GM12878 (cell line): ENCODE data around the gene RPTN. TPM values are rescaled to one million over a fixed set of nuclear protein-coding genes. Genes with fewer than 3 reads are reported as not detected.

Source experiments
- ATAC-seq: fragments of 200-7000 bp; cut with Tn5 transposase; 3 replicates; pipeline ENCODE4 v1.9.1; 2020; ENCODE audit warnings: mild to moderate bottlenecking, moderate library complexity
- BruUV-seq: library from RNA; stranded (reverse); fragments of 400-500 nt; replicated peaks from 2 replicates; lab custom pipeline; 2021; lab: Mats Ljungman, UMichigan
- CTCF ChIA-PET: fragments of 300-600 bp; sonication (Branson Sonifier 250); formaldehyde crosslinking; extraction: SDS; loops from one replicate; lab custom pipeline; 2021; ENCODE audit warnings: inconsistent platforms; lab: Yijun Ruan, JAX
- POLR2A ChIA-PET: fragments of 350-600 bp; formaldehyde crosslinking; extraction: SDS; loops from one replicate; lab custom pipeline; 2021; ENCODE audit warnings: inconsistent platforms; lab: Charles Lee
- RAD21 ChIA-PET: fragments of 300-600 bp; sonication (Branson Sonifier 250); formaldehyde crosslinking; loops from one replicate; lab custom pipeline; 2023; ENCODE audit warnings: antibody characterized with exemption; ENCODE audit not compliant: unreplicated experiment; lab: Charles Lee
- SMC1A ChIA-PET: fragments of 300-600 bp; sonication (Branson Sonifier 250); formaldehyde crosslinking; loops from one replicate; lab custom pipeline; 2023; ENCODE audit not compliant: unreplicated experiment, uncharacterized antibody; lab: Charles Lee
- DNase-seq: peaks from one replicate; pipeline ENCODE4 v3.0.0-alpha.2; 2011; ENCODE audit warnings: low read depth, low spot score
- FAIRE-seq: peaks from 3 replicates; lab custom pipeline; 2011; peaks lifted over from hg19 to GRCh38; lab: Jason Lieb, UNC
- H2AFZ ChIP-seq: 2 replicates; pipeline ENCODE4 v1.6.0; 2011; ENCODE audit warnings: low read depth, low read length, control low read depth; ENCODE audit not compliant: control insufficient read depth
- H3K27ac ChIP-seq: 2 replicates; pipeline ENCODE4 v1.5.1; 2011; ENCODE audit warnings: control low read depth; ENCODE audit not compliant: control insufficient read depth, insufficient read depth
- H3K27me3 ChIP-seq, 2 experiments: replicated peaks in 1 of 2; 2 replicates each; pipeline versions ENCODE4 v1.6.0 to v1.6.1; 2011; ENCODE audit warnings: low read length in 1 of 2; ENCODE audit not compliant: control insufficient read depth in 2 of 2, insufficient read depth in 2 of 2
- H3K36me3 ChIP-seq, 2 experiments: 2 replicates each; pipeline ENCODE4 v1.5.1; 2011; ENCODE audit warnings: low read length in 1 of 2; ENCODE audit not compliant: control insufficient read depth in 2 of 2, insufficient read depth in 2 of 2
- H3K4me1 ChIP-seq: 2 replicates; pipeline ENCODE4 v1.6.1; 2011; ENCODE audit warnings: mild to moderate bottlenecking, low read length, moderate library complexity, mixed read lengths; ENCODE audit not compliant: control insufficient read depth, insufficient read depth
- H3K4me2 ChIP-seq: 2 replicates; pipeline ENCODE4 v1.6.0; 2011; ENCODE audit warnings: control low read depth; ENCODE audit not compliant: control insufficient read depth, insufficient read depth
- H3K4me3 ChIP-seq: fragments of 200-600 bp; sonication (generic); 2 replicates; pipeline ENCODE4 v1.5.1; 2016
- H3K79me2 ChIP-seq: 2 replicates; pipeline ENCODE4 v1.6.0; 2011; ENCODE audit warnings: low read length; ENCODE audit not compliant: control insufficient read depth, insufficient read depth
- H3K9ac ChIP-seq: 2 replicates; pipeline ENCODE4 v1.8.0; 2011; ENCODE audit warnings: low read length, control low read depth, mixed read lengths; ENCODE audit not compliant: control insufficient read depth, insufficient read depth
- H3K9me3 ChIP-seq: replicated peaks from 3 replicates; pipeline ENCODE4 v1.5.1; 2011; ENCODE audit warnings: mild to moderate bottlenecking, low read length; ENCODE audit not compliant: control insufficient read depth, insufficient read depth
- H4K20me1 ChIP-seq: 2 replicates; pipeline ENCODE4 v1.6.0; 2011; ENCODE audit not compliant: control insufficient read depth, insufficient read depth
- BCL3 ChIP-seq: IDR thresholded peaks from 2 replicates; pipeline ENCODE4 v1.6.1; 2011; ENCODE audit warnings: borderline replicate concordance, low read depth, mild to moderate bottlenecking, moderate library complexity, low read length; ENCODE audit not compliant: insufficient read depth, poor library complexity, severe bottlenecking
- CHD1 ChIP-seq: IDR thresholded peaks from 2 replicates; pipeline ENCODE4 v1.6.1; 2012; ENCODE audit warnings: low read depth, low read length, improper control_type of control experiment
- EP300 ChIP-seq, 2 experiments: fragments of 150-350 bp in 1 of 2; IDR thresholded peaks; 2 replicates each; pipeline ENCODE4 v1.6.1; 2011 to 2012; ENCODE audit warnings: low read depth in 2 of 2, low read length in 2 of 2, borderline replicate concordance in 1 of 2, improper control_type of control experiment in 1 of 2, inconsistent platforms in 1 of 2; ENCODE audit not compliant: control insufficient read depth in 1 of 2
- HCFC1 ChIP-seq: fragments of 150-350 bp; IDR thresholded peaks from 2 replicates; pipeline ENCODE4 v1.6.1; 2014; ENCODE audit warnings: low read length
- MEF2A ChIP-seq: IDR thresholded peaks from 2 replicates; pipeline ENCODE4 v1.6.1; 2011; ENCODE audit warnings: low read depth, mild to moderate bottlenecking, low read length, moderate library complexity; ENCODE audit not compliant: insufficient read depth
- POLR2A ChIP-seq: IDR thresholded peaks from 2 replicates; pipeline ENCODE4 v1.6.1; 2011; ENCODE audit warnings: low read depth, mild to moderate bottlenecking, low read length
- RUNX3 ChIP-seq: IDR thresholded peaks from 2 replicates; pipeline ENCODE4 v1.6.1; 2012; ENCODE audit warnings: low read length, inconsistent platforms
- SIX5 ChIP-seq: IDR thresholded peaks from 2 replicates; pipeline ENCODE4 v1.6.1; 2011; ENCODE audit warnings: mild to moderate bottlenecking, low read depth, low read length, moderate library complexity; ENCODE audit not compliant: severe bottlenecking
- SMC3 ChIP-seq: IDR thresholded peaks from 2 replicates; pipeline ENCODE4 v1.6.1; 2011; ENCODE audit warnings: low read length, improper control_type of control experiment, borderline replicate concordance
- ZZZ3 ChIP-seq: IDR thresholded peaks from 2 replicates; pipeline ENCODE4 v1.6.1; 2011; ENCODE audit warnings: low read depth; ENCODE audit not compliant: control insufficient read depth, insufficient read length
- in situ Hi-C: fragments of 300-500 bp; cut with MboI; formaldehyde crosslinking; loops from 9 replicates; pipeline ENCODE4 v1.14.3; 2018; ENCODE audit warnings: mixed read lengths
- intact Hi-C: fragments of 100-400 bp; cut with micrococcal nuclease; formaldehyde crosslinking; loops from one replicate; pipeline ENCODE4 v1.14.2; 2022; ENCODE audit not compliant: unreplicated experiment
- polyA plus RNA-seq, 11 experiments: library from polyadenylated mRNA; depleted of rRNA in 4 of 11; unstranded in 6 of 11; stranded (reverse) in 5 of 11; fragments of >200 nt; fragmentation: Nextera tagmentation in 4 of 11; fragmentation: Illumina TruSeq in 1 of 11; extraction: Ambion mirVana in 4 of 11; extraction: Trizol in 1 of 11; gene quantifications; 1 replicate in 1 of 11; 2 replicates in 10 of 11; pipeline versions ENCODE4 v1.2.1 to v1.2.3, GENCODE V29; 2011 to 2016; ENCODE audit warnings: inconsistent platforms in 2 of 11, missing spikeins in 2 of 11, low read depth in 1 of 11
- total RNA-seq, 4 experiments: library from RNA; depleted of rRNA in 3 of 4; stranded (reverse); fragments of >200 nt in 3 of 4; fragmentation: Illumina TruSeq in 1 of 4; extraction: Trizol in 1 of 4; gene quantifications; 2 replicates each; pipeline versions ENCODE4 v1.2.1 to v1.2.3, GENCODE V29; 2013 to 2021

Gene RPTN
- total and polyA plus RNA-seq, 10 of the 15 experiments (the other 5 are each of a cell fraction or from before 2014, with no cell fraction given), result not detected

- no peak overlapping the region for H3K9ac ChIP-seq
- H3K9me3 ChIP-seq, result no peaks in the 10 kb centered on the region
- H3K4me1 ChIP-seq, result no peaks in the 10 kb centered on the region
- no peak overlapping the region for H3K4me3 ChIP-seq
- H3K27me3 ChIP-seq, result no peaks in the 10 kb centered on the region; a peak in 2 of 4 replicates
- no peak overlapping the region for H2AFZ ChIP-seq
- no peaks in the 10 kb centered on the region for H3K36me3 ChIP-seq
- ChIA-PET RAD21 (no interaction called here), POLR2A (interaction anchor here (1.2 kb wide), 1 partner anchor 18 kb away, joined by 3 read pairs; no protein-coding TSS in a partner anchor), SMC1A (no interaction called here), CTCF (interaction anchor here (1.2 kb wide), 1 partner anchor 18 kb away, joined by 3 read pairs; no protein-coding TSS in a partner anchor)
- no peak overlapping the region for H3K4me2 ChIP-seq
- BruUV-seq, result no TSS peak
- H3K27ac ChIP-seq, result no peak overlapping the region
- H4K20me1 ChIP-seq, result no peaks in the 10 kb centered on the region
- in situ Hi-C loops (no loop called here), intact Hi-C loops (no loop called here)
- no peak for DNase-seq
- FAIRE-seq, result no peak
- H3K79me2 ChIP-seq, result no peaks in the 10 kb centered on the region
- ATAC-seq, result no peak
- TF ChIP-seq SMC3, result no peak
- no peak for TF ChIP-seq SIX5
- TF ChIP-seq HCFC1, result no peak
- no peak for TF ChIP-seq POLR2A
- TF ChIP-seq ZZZ3, result no peak
- TF ChIP-seq MEF2A, result no peak
- no peak for TF ChIP-seq RUNX3
- TF ChIP-seq BCL3, result no peak
- TF ChIP-seq CHD1, result no peak
- no peak for TF ChIP-seq EP300 (IDR thresholded peaks at IDR 0.05; ENCODE audit: borderline replicate concordance in 1 of 2, control insufficient read depth in 1 of 2, low read depth in 2 of 2, low read length in 2 of 2)
- TF ChIP-seq, all 136 proteins: peak for 0
These were observed 21.8 kb downstream of the RPTN start for GRCh38 chr1:152137215-152137614.
